SK-N-SH (cell line): ENCODE results near the gene TCF23.

Experiments
- CHD2 ChIP-seq: fragments of 150-350 bp; IDR thresholded peaks from 2 replicates; pipeline ENCODE4 v1.6.1; 2018; ENCODE audit warnings: low read length; ENCODE audit not compliant: partially characterized antibody
- EZH2phosphoT487 ChIP-seq: fragments of 200-600 bp; sonication (generic); IDR thresholded peaks from 2 replicates; pipeline ENCODE4 v1.6.1; 2017; ENCODE audit warnings: low read depth, mixed run types, mild to moderate bottlenecking, antibody characterized with exemption, moderate library complexity, borderline replicate concordance
- GABPA ChIP-seq: IDR thresholded peaks from 2 replicates; pipeline ENCODE4 v1.4.0; 2012; ENCODE audit warnings: low read depth, mild to moderate bottlenecking
- GATA2 ChIP-seq: sonication (generic); formaldehyde crosslinking; IDR thresholded peaks from 2 replicates; pipeline ENCODE4 v1.5.0; 2020; ENCODE audit warnings: mild to moderate bottlenecking, missing genetic modification reagents
- POLR2AphosphoS5 ChIP-seq: IDR thresholded peaks from 2 replicates; pipeline ENCODE4 v1.6.1; 2012; ENCODE audit warnings: low read depth, low read length
- RAD21 ChIP-seq: IDR thresholded peaks from 2 replicates; pipeline ENCODE4 v1.6.1; 2012; ENCODE audit warnings: mild to moderate bottlenecking, low read length
- RXRA ChIP-seq: IDR thresholded peaks from 2 replicates; pipeline ENCODE4 v1.4.0; 2012; ENCODE audit warnings: low read depth, mild to moderate bottlenecking, borderline replicate concordance
- SIN3A ChIP-seq: IDR thresholded peaks from 2 replicates; pipeline ENCODE4 v1.6.1; 2012; ENCODE audit warnings: low read depth, mild to moderate bottlenecking, low read length, moderate library complexity, borderline replicate concordance
- TAF1 ChIP-seq: IDR thresholded peaks from 2 replicates; pipeline ENCODE4 v1.6.1; 2012; ENCODE audit warnings: low read depth, mild to moderate bottlenecking, low read length, moderate library complexity, borderline replicate concordance
- TF ChIP-seq, protein P1 (sequence below): IDR thresholded peaks from 2 replicates; pipeline ENCODE4 v1.6.1; 2012; ENCODE audit warnings: mild to moderate bottlenecking, low read depth, low read length, moderate library complexity
- TF ChIP-seq, protein P2 (sequence below): IDR thresholded peaks from 2 replicates; pipeline ENCODE4 v1.4.0; 2012; ENCODE audit warnings: low read depth, borderline replicate concordance
- TF ChIP-seq, protein P3 (sequence below): fragments of 150-350 bp; IDR thresholded peaks from 2 replicates; pipeline ENCODE4 v1.6.1; 2017; ENCODE audit warnings: antibody characterized with exemption, low read length, low read depth, borderline replicate concordance
- TF ChIP-seq, protein P4 (sequence below): fragments of 200-600 bp; sonication (generic); IDR thresholded peaks from 2 replicates; pipeline ENCODE4 v1.6.1; 2017; ENCODE audit warnings: antibody characterized with exemption, mild to moderate bottlenecking, moderate library complexity

DNA sequence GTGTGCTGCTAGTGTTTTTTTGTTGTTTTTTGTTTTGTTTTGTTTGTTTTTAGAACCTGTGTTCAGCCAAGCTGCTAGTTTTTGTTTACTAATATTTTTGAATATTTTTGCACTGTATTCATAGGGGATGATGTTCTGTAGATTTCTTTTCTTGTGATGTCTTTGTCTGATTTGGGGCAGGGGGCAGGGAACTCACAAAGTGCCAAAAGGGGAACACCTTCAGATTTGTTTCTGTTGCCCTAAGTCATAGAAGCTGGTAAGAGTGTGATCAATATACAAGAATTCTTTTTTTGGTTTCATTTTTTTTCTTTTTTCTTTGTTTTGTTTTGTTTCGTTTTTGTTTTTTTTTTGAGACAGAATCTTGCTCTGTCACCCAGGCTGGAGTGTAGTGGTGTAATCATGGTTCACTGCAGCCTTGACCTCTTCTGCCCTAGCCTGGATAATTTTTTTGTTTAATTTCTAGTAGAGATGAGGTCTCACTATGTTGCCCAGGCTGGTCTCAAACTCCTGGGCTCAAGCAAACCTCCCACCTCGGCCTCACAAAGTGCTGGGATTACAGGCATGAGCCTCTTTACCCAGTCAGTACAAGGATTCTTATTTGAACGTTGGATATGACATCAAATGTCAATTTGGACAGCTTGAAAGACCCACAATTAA lies 30.7 kb downstream of the TCF23 start:
- TF ChIP-seq, protein P1, sequence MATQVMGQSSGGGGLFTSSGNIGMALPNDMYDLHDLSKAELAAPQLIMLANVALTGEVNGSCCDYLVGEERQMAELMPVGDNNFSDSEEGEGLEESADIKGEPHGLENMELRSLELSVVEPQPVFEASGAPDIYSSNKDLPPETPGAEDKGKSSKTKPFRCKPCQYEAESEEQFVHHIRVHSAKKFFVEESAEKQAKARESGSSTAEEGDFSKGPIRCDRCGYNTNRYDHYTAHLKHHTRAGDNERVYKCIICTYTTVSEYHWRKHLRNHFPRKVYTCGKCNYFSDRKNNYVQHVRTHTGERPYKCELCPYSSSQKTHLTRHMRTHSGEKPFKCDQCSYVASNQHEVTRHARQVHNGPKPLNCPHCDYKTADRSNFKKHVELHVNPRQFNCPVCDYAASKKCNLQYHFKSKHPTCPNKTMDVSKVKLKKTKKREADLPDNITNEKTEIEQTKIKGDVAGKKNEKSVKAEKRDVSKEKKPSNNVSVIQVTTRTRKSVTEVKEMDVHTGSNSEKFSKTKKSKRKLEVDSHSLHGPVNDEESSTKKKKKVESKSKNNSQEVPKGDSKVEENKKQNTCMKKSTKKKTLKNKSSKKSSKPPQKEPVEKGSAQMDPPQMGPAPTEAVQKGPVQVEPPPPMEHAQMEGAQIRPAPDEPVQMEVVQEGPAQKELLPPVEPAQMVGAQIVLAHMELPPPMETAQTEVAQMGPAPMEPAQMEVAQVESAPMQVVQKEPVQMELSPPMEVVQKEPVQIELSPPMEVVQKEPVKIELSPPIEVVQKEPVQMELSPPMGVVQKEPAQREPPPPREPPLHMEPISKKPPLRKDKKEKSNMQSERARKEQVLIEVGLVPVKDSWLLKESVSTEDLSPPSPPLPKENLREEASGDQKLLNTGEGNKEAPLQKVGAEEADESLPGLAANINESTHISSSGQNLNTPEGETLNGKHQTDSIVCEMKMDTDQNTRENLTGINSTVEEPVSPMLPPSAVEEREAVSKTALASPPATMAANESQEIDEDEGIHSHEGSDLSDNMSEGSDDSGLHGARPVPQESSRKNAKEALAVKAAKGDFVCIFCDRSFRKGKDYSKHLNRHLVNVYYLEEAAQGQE: no peak
- TF ChIP-seq, protein P2, sequence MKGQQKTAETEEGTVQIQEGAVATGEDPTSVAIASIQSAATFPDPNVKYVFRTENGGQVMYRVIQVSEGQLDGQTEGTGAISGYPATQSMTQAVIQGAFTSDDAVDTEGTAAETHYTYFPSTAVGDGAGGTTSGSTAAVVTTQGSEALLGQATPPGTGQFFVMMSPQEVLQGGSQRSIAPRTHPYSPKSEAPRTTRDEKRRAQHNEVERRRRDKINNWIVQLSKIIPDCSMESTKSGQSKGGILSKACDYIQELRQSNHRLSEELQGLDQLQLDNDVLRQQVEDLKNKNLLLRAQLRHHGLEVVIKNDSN: no peak
- TF ChIP-seq, protein P3, sequence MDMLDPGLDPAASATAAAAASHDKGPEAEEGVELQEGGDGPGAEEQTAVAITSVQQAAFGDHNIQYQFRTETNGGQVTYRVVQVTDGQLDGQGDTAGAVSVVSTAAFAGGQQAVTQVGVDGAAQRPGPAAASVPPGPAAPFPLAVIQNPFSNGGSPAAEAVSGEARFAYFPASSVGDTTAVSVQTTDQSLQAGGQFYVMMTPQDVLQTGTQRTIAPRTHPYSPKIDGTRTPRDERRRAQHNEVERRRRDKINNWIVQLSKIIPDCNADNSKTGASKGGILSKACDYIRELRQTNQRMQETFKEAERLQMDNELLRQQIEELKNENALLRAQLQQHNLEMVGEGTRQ: no peak
- TF ChIP-seq GABPA (no peak), TAF1 (no peak), POLR2AphosphoS5 (no peak), GATA2 (CRISPR knock-in tag) (no peak), RXRA (no peak), SIN3A (no peak), EZH2phosphoT487 (no peak), RAD21 (no peak), CHD2 (no peak)
- TF ChIP-seq, protein P4, sequence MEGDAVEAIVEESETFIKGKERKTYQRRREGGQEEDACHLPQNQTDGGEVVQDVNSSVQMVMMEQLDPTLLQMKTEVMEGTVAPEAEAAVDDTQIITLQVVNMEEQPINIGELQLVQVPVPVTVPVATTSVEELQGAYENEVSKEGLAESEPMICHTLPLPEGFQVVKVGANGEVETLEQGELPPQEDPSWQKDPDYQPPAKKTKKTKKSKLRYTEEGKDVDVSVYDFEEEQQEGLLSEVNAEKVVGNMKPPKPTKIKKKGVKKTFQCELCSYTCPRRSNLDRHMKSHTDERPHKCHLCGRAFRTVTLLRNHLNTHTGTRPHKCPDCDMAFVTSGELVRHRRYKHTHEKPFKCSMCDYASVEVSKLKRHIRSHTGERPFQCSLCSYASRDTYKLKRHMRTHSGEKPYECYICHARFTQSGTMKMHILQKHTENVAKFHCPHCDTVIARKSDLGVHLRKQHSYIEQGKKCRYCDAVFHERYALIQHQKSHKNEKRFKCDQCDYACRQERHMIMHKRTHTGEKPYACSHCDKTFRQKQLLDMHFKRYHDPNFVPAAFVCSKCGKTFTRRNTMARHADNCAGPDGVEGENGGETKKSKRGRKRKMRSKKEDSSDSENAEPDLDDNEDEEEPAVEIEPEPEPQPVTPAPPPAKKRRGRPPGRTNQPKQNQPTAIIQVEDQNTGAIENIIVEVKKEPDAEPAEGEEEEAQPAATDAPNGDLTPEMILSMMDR: no peak
